Measurements from ENCODE around the gene ACTR1A. TPM values are rescaled to one million over a fixed set of nuclear protein-coding genes. Genes with fewer than 3 reads are reported as not detected.
A peak's percentile ranks its signal among the peaks of the same experiment; 100 is the strongest.
"Not testable (repeated sequence)": the region's sequence is repeated elsewhere in the genome, so short reads cannot be mapped to it uniquely, and the experiment has no call there.

Gene ACTR1A
- 101 TPM for total RNA-seq
- long read RNA-seq, transcript ACTR1A-201 (11 exons, 2,829 nt) = major isoform, 175 of 223 reads
- long read RNA-seq, partial matches to known transcripts = 15 of 223 reads
- long read RNA-seq, other reads (novel, unspliced or antisense) = 31 of 223 reads

GRCh38 chr10:102502337-102503151 lies at the start of gene ACTR1A:
ACTR1A (minus strand) TSS chr10:102502712; CDS start chr10:102502647, 65 bp downstream.
- ATAC-seq (peak; percentile 84), DNase-seq (peak; percentile 96)
- intact Hi-C loops (cut with micrococcal nuclease) = loop anchor here (10.0 kb wide), 1 partner anchor 82 kb away; no protein-coding TSS in a partner anchor

DNA sequence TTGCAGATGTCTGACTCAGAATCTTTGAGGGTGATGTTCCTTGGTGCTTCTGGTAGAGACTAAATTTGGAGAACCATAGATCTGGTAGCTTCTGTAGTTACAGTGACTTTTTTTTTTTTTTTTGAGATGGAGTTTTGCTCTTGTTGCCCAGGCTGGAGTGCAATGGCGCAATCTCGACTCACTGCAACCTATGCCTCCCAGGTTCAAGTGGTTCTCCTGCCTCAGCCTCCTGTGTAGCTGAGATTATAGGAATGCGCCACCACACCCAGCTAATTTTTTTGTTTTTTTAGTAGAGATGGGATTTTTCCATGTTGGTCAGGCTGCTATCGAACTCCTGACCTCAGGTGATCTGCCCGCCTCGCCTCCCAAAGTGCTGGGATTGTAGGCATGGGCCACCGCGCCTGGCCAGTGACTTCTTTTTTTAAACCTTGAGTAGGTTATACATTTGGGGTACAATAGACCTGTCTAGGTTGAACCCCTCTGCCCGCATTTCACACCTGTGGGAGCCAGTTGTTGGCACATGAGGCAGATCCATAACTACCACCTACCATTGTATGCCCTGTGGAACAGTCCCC lies 48.2 kb upstream of the ACTR1A start:
- ATAC-seq (no peak), DNase-seq (no peak)
- intact Hi-C loops (cut with micrococcal nuclease) = no loop called here

DNA sequence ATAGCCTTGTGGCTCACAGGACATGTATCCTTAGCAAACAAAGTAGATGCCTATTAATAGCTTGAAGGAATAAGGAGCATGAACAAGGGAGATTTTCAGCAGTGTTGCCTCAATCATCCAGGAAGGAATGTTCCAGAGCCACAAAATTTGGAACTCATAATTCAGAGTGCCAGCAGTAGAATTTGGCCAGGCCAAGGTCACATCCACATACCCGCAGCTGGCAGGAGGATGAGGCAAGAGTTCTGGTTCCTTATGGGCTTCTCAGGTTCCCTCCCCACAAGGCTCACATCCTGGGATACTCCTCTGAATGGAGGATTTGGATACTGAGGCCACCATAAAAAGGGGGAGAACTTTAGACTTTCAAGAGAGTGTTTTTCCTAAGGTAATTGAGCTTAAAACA lies 47.0 kb upstream of the ACTR1A start:
- DNase-seq (no peak), ATAC-seq (no peak)
- intact Hi-C loops (cut with micrococcal nuclease) = no loop called here

DNA sequence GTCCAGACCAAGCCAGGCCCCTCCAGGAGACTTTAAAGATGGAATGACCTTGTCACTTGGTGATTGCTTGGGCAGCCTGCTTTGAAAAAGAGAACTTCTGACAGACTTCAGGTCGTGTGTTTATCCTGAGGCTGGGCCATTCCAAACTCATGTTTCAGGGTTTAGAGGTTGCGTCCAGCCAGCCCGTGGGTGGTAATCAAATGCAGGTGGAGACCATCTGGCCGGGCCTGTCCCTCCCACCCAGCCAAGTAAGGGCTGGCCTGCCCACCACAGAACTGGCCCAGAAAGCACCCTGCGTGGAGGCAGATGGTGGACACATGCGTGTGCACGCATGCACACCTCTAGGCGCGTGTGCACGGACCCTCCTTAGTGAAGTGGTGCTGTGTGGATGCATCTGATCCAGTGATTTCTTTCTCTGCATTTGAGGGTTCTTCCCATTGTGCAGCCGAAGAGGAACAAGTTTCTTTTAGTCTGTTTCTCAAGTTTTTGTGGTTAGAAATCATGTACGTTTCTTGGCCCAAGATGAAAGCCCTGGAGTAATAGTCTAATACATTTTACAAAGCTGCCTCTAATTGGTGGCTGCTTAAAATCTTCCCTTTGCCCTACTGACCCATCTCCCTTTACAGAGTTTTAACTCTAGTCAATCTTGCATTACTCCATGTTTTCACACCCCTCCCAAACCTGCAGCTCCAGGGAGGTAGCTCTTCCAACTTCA lies 44.3 kb upstream of the ACTR1A start:
- intact Hi-C loops (cut with micrococcal nuclease) = no loop called here
- ATAC-seq = no peak
- DNase-seq = no peak

DNA sequence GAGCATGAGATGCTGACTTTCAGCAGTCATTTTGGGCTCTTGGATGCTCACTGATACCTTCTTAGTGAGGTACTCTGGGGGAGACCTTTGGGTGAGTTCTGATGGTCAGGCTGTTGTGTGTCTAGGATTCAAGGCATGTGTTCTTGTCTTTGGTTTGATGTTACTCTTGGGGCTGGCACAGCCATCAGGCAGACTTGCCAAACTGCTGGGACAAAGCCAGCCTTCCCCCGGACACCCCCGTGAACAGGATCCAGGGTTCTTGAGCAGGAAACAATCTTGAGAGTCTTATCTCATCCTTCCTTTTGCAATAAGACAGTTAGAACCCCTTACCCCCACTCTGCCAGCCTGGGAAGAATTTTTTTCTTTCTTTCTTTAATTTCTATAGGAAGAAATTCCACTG lies 43.5 kb upstream of the ACTR1A start:
- DNase-seq (no peak), ATAC-seq (no peak)
- intact Hi-C loops (cut with micrococcal nuclease) = no loop called here

DNA sequence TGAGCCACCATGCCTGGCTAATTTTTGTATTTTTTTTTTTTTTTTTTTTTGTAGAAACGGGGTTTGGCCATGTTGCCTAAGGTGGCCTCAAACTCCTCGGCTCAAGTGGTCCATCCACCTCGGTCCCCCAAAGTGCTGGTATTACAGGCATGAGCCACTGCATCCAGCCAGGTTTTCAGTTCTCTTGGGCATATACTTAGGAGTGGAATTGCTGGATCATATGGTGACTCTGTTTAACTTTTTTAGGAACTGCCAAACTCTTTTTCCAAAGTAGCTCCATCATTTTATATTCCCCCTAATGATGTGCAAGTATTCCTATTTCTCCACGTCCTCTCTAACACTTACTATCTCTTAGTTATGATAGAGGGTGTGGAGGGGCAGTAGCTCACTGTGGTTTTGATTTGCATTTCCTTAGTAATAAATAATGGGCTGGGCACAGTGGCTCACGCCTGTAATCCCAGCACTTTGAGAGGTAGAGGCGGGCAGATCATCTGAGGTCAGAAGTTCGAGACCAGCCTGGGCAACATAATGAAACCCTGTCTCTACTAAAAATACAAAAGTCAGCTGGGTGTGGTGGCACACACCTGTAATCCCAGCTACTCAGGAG lies 42.9 kb upstream of the ACTR1A start:
- ATAC-seq = no peak
- intact Hi-C loops (cut with micrococcal nuclease) = no loop called here
- DNase-seq = no peak

GRCh38 chr10:102542800-102543418 lies 40.4 kb upstream of the ACTR1A start:
- ATAC-seq = no peak
- intact Hi-C loops (cut with micrococcal nuclease) = no loop called here
- DNase-seq = no peak

DNA sequence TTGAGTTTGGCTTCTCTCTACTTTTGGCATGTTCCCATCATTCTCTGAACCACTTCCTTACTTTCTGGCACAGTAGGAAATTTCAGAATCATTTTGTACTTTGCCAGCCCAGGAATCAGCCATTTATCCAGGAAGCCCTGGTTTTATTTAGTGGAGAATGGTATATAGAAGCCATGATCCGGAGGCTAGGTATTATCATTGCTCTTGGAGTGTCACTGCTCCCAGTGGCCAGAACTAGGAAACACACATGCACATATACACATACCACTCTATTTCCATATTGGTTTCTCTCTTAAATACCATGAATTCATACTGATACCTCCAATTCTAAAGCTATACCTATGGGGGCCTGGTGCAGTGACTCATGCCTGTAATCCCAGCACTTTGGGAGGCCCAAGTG lies 37.5 kb upstream of the ACTR1A start:
- ATAC-seq (no peak), DNase-seq (no peak)
- intact Hi-C loops (cut with micrococcal nuclease) = no loop called here

DNA sequence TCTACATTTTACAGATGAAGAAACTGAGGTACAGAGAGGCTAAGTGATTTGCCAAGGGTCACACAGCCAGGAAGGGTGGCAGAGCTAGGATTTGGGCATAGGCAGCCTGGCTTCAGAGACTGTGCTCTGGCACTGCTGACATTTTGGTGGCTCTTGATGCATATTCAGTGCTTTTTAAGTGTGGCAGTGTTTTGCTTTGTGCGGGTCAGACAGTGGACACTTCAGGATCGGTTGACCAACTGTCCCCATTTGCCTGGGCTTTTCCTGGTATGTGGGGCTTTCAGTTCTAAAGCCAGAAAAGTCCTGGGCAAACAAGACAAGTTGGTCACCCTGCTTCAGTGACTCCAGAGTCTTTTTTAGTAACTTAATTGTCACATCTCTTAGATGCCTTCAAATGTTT lies 36.3 kb upstream of the ACTR1A start:
- DNase-seq (no peak), ATAC-seq (no peak)
- intact Hi-C loops (cut with micrococcal nuclease) = no loop called here

GRCh38 chr10:102537948-102538347 lies 35.4 kb upstream of the ACTR1A start:
- DNase-seq (no peak), ATAC-seq (no peak)
- intact Hi-C loops (cut with micrococcal nuclease) = no loop called here

- ATAC-seq = no peak
- intact Hi-C loops (cut with micrococcal nuclease) = no loop called here
- no peak for DNase-seq
Measured at GRCh38 chr10:102537367-102537766, 34.9 kb upstream of the ACTR1A start.

DNA sequence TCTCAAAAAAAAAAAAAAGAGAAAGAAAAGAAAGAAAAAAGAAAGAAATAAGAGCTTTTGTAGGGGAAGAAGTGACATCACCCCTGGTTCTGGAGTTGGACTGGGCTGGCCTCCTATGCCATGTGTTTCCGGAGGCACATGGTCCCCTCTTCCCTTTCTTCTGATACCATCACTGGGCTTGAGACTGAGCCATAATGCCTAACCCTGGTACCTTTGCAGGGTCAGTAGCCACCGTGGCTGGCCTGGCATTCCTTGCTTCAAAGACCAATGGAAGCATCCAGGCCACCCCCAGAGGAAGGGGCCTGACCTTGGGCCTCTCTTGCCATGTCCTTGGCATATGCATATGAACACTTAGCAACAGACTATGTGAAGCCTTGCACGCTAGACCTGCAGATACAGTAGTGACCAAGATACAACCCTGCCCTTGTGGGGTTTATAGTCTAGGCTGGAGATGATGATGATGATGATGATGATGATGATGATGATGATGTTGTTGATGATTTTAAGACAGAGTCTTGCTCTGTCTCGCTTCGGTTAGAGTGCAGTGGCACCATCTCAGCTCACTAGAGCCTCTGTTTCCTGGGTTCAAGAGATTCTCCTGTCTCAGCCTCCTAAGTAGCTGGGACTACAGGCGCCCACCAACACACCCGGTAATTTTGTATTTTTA lies 33.1 kb upstream of the ACTR1A start:
- intact Hi-C loops (cut with micrococcal nuclease) = no loop called here
- ATAC-seq (no peak), DNase-seq (no peak)

DNA sequence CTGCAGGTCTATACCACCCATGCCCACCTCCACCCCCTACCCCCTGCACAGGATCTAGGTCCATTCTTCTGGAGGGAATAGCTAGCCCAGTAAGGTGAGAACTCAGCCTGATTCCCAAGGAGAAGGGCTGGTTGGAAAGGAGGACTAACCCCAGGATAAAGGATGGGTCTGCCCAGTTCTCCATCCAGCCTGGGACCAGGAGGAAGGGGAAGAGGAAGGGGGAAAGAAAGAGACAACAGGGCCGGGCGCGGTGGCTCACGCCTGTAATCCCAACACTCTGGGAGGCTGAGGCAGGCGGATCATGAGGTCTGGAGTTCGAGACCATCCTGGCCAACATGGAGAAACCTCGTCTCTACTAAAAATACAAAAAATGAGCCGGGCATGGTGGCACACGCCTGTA lies 32.5 kb upstream of the ACTR1A start:
- DNase-seq; ATAC-seq; intact Hi-C loops (cut with micrococcal nuclease): not testable (repeated sequence)

GRCh38 chr10:102534333-102534732 lies 31.8 kb upstream of the ACTR1A start:
- DNase-seq (no peak), ATAC-seq (no peak)
- intact Hi-C loops (cut with micrococcal nuclease) = no loop called here

DNA sequence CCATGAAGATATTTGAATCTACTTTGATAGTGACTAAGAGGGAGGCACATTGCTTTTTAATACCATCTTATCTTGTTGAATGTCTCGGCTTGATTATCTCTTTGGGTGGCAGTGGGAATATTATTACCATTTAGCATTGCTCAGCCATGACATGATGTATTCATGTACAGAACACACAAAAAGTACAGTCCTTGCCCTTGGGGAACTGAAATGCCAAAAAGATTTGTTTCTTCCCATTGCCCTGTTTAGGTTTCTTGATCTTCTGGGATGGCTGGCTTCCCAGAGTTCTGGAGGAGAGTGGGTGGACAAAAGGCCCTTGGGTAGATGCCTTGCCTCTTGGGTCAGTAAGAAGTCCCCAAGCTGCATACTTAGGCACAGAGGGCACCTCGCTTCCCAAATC lies 25.0 kb upstream of the ACTR1A start:
- DNase-seq = no peak
- no peak for ATAC-seq
- intact Hi-C loops (cut with micrococcal nuclease) = no loop called here

DNA sequence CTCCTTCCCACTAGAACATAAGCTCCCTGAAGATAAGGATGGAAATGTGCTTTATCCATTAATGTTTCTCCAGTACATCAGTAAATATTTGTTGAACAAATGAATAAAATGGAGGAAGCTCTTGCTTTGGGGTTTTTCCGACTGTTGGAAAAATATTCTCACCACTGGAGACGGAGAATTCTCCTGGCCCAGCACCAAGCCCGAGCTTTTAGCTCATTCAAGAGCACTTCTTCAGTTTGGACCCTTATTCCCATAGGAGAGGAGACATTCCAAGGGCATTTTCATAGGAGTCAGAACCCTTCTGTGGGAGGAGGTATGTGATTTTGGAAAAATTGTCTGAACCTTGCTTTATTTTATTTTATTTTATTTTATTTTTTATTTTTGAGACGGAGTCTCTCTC lies 22.2 kb upstream of the ACTR1A start:
- intact Hi-C loops (cut with micrococcal nuclease) = no loop called here
- DNase-seq = no peak

GRCh38 chr10:102523250-102524029 lies 20.9 kb upstream of the ACTR1A start:
- intact Hi-C loops (cut with micrococcal nuclease) = no loop called here
- DNase-seq (peak; percentile 45), ATAC-seq (peak; percentile 26)

More for the DNA sequence above, 22.2 kb upstream of the ACTR1A start:
- ATAC-seq = no peak

- DNase-seq (no peak), ATAC-seq (no peak)
- intact Hi-C loops (cut with micrococcal nuclease) = no loop called here
Measured at GRCh38 chr10:102522874-102523249, 20.4 kb upstream of the ACTR1A start.
